ENCODE data around the gene FUS. TPM values are rescaled to one million over a fixed set of nuclear protein-coding genes. Genes with fewer than 3 reads are reported as not detected.

The FUS gene
- total RNA-seq, 2 donors from 2014 or later = 48.6 to 87.5 TPM

DNA sequence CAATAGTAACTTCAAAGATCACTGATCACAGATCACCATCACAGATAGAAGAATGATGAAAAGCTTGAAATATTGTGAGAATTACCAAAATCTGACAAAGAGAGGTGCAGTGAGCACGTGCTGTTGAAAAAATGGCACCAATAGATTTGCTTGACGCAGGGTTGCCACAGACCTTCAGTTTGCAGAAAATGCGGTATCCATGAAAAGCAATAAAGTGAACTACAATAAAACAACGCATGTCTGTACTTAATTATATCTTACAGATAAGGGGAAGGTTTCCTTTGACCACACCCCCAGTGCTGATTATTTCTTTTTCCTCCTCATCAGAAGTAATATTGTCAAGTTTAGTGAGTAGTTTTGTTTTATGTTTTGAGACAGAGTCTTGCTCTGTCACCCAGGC lies 58.1 kb downstream of the FUS start:
- TF ChIP-seq POLR2A (IDR thresholded peaks at IDR 0.05) (no peak), POLR2AphosphoS5 (IDR thresholded peaks at IDR 0.05) (no peak)
- TF ChIP-seq, protein P1, sequence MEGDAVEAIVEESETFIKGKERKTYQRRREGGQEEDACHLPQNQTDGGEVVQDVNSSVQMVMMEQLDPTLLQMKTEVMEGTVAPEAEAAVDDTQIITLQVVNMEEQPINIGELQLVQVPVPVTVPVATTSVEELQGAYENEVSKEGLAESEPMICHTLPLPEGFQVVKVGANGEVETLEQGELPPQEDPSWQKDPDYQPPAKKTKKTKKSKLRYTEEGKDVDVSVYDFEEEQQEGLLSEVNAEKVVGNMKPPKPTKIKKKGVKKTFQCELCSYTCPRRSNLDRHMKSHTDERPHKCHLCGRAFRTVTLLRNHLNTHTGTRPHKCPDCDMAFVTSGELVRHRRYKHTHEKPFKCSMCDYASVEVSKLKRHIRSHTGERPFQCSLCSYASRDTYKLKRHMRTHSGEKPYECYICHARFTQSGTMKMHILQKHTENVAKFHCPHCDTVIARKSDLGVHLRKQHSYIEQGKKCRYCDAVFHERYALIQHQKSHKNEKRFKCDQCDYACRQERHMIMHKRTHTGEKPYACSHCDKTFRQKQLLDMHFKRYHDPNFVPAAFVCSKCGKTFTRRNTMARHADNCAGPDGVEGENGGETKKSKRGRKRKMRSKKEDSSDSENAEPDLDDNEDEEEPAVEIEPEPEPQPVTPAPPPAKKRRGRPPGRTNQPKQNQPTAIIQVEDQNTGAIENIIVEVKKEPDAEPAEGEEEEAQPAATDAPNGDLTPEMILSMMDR (IDR thresholded peaks at IDR 0.05) = no peak
- 60% methylated on average over 4 of the region's 4 CpGs for WGBS

More for the DNA sequence above, 58.1 kb downstream of the FUS start:
- Histone ChIP-seq H3K27me3 (replicated peaks; ENCODE audit: insufficient read depth) (no peaks in the 10 kb centered on the region), H3K9me3 (no peaks in the 10 kb centered on the region), H3K4me1 (replicated peaks) (no peaks in the 10 kb centered on the region), H3K36me3 (no peaks in the 10 kb centered on the region), H3K4me3 (no peak overlapping the region), H3K27ac (no peak overlapping the region)
- no peak for DNase-seq (ENCODE audit: low spot score)
- intact Hi-C loops (cut with DNase I) = no loop called here

Small RNAs within 50 kb of the gene (small RNA-seq; reads per million reads assigned to genes)
- gene AC009088.4 = 0 reads per million in 2 donors
- 0 reads per million in 2 donors for gene NDUFA3P6

Other genes with a start within 250 kb of the FUS start
- gene ORAI3, start 231.1 kb upstream of the FUS start, total RNA-seq = 100 to 1,000 TPM in 1 of 2 donors, 10 to 100 TPM in 1; 74.6 to 114 TPM
- 10 to 100 TPM in 1 of 2 donors, 1 to 10 TPM in 1; 10.0 to 29.1 TPM for gene SETD1A, start 222.4 kb upstream of the FUS start, total RNA-seq
- gene HSD3B7, start 194.9 kb upstream of the FUS start, total RNA-seq = 10 to 100 TPM; 10.3 to 10.7 TPM
- under 1 TPM; 0.36 to 0.91 TPM for gene STX1B, start 169.5 kb upstream of the FUS start, total RNA-seq
- gene STX4, start 146.6 kb upstream of the FUS start, total RNA-seq = 10 to 100 TPM; 40.7 to 51.7 TPM
- 10 to 100 TPM; 15.6 to 21.4 TPM for gene ZNF668, start 105.9 kb upstream of the FUS start, total RNA-seq
- gene ZNF646, start 105.7 kb upstream of the FUS start, total RNA-seq = 10 to 100 TPM; 26.3 to 33.7 TPM
- gene PRSS53, start 91.2 kb upstream of the FUS start, total RNA-seq = 1 to 10 TPM; 2.5 TPM
- gene VKORC1, start 85.3 kb upstream of the FUS start, total RNA-seq = 100 to 1,000 TPM; 106 to 175 TPM
- gene BCKDK, start 71.8 kb upstream of the FUS start, total RNA-seq = 10 to 100 TPM; 78.5 to 80.6 TPM
- 100 to 1,000 TPM in 1 of 2 donors, 10 to 100 TPM in 1; 92.6 to 115 TPM for gene KAT8, start 62.5 kb upstream of the FUS start, total RNA-seq
- 100 to 1,000 TPM in 1 of 2 donors, 10 to 100 TPM in 1; 29.9 to 118 TPM for gene PRSS8, start 44.4 kb upstream of the FUS start, total RNA-seq
- 1 to 10 TPM; 4.3 to 4.7 TPM for gene PRSS36, start 30.1 kb upstream of the FUS start, total RNA-seq
- 10 to 100 TPM; 27.2 to 51.6 TPM for gene PYCARD, start 22.6 kb downstream of the FUS start, total RNA-seq
- gene TRIM72, start 34.0 kb downstream of the FUS start, total RNA-seq = 1 to 10 TPM in 1 of 2 donors, under 1 TPM in 1; 0.23 to 3.9 TPM
- not detected for gene PYDC1, start 37.0 kb downstream of the FUS start, total RNA-seq
- 1 to 10 TPM in 1 of 2 donors, under 1 TPM in 1; 0.36 to 5.1 TPM for gene ITGAM, start 79.8 kb downstream of the FUS start, total RNA-seq
- 1 to 10 TPM; 2.0 to 3.7 TPM for gene ITGAX, start 175.0 kb downstream of the FUS start, total RNA-seq
- not detected for gene ITGAD, start 213.2 kb downstream of the FUS start, total RNA-seq
- gene COX6A2, start 248.2 kb downstream of the FUS start, total RNA-seq = 1 to 10 TPM in 1 of 2 donors, not detected in 1; 3.9 TPM

All from prostate gland (tissue), 2 donors.